ENCODE data around the gene SOCS6. TPM values are rescaled to one million over a fixed set of nuclear protein-coding genes. Genes with fewer than 3 reads are reported as not detected.

Gene SOCS6
- total and polyA plus RNA-seq, 10 donors: 1.3 to 11.5 (median 7.1) TPM

GRCh38 chr18:70373042-70373519 is 84.2 kb downstream of the SOCS6 start:
- WGBS, 5 donors: 57 to 79% (median 63%) methylated on average over 5 of the region's 5 CpGs
- intact Hi-C loops (cut with DNase I; ENCODE audit: low total_unique reads): no loop called here
- no peak for TF ChIP-seq CTCF (IDR thresholded peaks at IDR 0.05 in 8 of 11, conservative IDR thresholded peaks at IDR 0.05 in 3 of 11)
- TF ChIP-seq POLR2A (IDR thresholded peaks at IDR 0.05): no peak
- TF ChIP-seq POLR2AphosphoS5 (IDR thresholded peaks at IDR 0.05): no peak

GRCh38 chr18:70374154-70374553 is 85.3 kb downstream of the SOCS6 start:
- H3K9me3 ChIP-seq: no peaks in the 10 kb centered on the region
- 88 to 98% (median 93%) methylated on average over 2 of the region's 2 CpGs for WGBS, 5 donors
- peaks cover 0 to 6% (median 0%) of the 10 kb centered on the region in 7 donors for H3K27me3 ChIP-seq (replicated peaks in 1 of 7)
- no peak for DNase-seq
- H3K4me3 ChIP-seq: no peak overlapping the region
- intact Hi-C loops (cut with DNase I; ENCODE audit: low total_unique reads): no loop called here
- TF ChIP-seq POLR2A (IDR thresholded peaks at IDR 0.05): no peak
- no peak for TF ChIP-seq POLR2AphosphoS5 (IDR thresholded peaks at IDR 0.05)
- no peak for TF ChIP-seq CTCF (IDR thresholded peaks at IDR 0.05 in 8 of 11, conservative IDR thresholded peaks at IDR 0.05 in 3 of 11)
- H3K27ac ChIP-seq: no peak overlapping the region
- H3K4me1 ChIP-seq: no peaks in the 10 kb centered on the region
- H3K36me3 ChIP-seq: no peaks in the 10 kb centered on the region

More at GRCh38 chr18:70373042-70373519, 84.2 kb downstream of the SOCS6 start:
- Histone ChIP-seq H3K4me1 (no peaks in the 10 kb centered on the region), H3K4me3 (no peak overlapping the region), H3K9me3 (no peaks in the 10 kb centered on the region), H3K36me3 (no peaks in the 10 kb centered on the region), H3K27me3 (replicated peaks in 1 of 7) (peaks cover 0 to 6% (median 0%) of the 10 kb centered on the region in 7 donors), H3K27ac (no peak overlapping the region)
- DNase-seq: no peak

- 90 to 96% (median 92%) methylated on average over 15 of the region's 15 CpGs for WGBS, 5 donors
- no peaks in the 10 kb centered on the region for H3K9me3 ChIP-seq
- intact Hi-C loops (cut with DNase I; ENCODE audit: low total_unique reads): no loop called here
- TF ChIP-seq POLR2A (IDR thresholded peaks at IDR 0.05): no peak
- TF ChIP-seq CTCF (IDR thresholded peaks at IDR 0.05 in 8 of 11, conservative IDR thresholded peaks at IDR 0.05 in 3 of 11): no peak
- TF ChIP-seq POLR2AphosphoS5 (IDR thresholded peaks at IDR 0.05): no peak
- H3K4me1 ChIP-seq: no peaks in the 10 kb centered on the region
- DNase-seq: no peak
- H3K27ac ChIP-seq: no peak overlapping the region
- no peak overlapping the region for H3K4me3 ChIP-seq
- H3K27me3 ChIP-seq (replicated peaks in 1 of 7): peaks cover 0 to 2% (median 0%) of the 10 kb centered on the region in 7 donors
- H3K36me3 ChIP-seq: no peaks in the 10 kb centered on the region
Observed at GRCh38 chr18:70376137-70376913, 87.5 kb downstream of the SOCS6 start.

- peaks cover 0 to 5% (median 0%) of the 10 kb centered on the region in 7 donors for H3K27me3 ChIP-seq (replicated peaks in 1 of 7)
- no peaks in the 10 kb centered on the region for H3K36me3 ChIP-seq
- no peak for TF ChIP-seq POLR2AphosphoS5 (IDR thresholded peaks at IDR 0.05)
- H3K9me3 ChIP-seq: no peaks in the 10 kb centered on the region
- H3K4me1 ChIP-seq: no peaks in the 10 kb centered on the region
- 80 to 86% (median 83%) methylated on average over 4 of the region's 4 CpGs for WGBS, 5 donors
- intact Hi-C loops (cut with DNase I; ENCODE audit: low total_unique reads): no loop called here
- H3K4me3 ChIP-seq: no peak overlapping the region
- no peak overlapping the region for H3K27ac ChIP-seq
- no peak for DNase-seq
Observed at GRCh38 chr18:70376914-70377258, 88.0 kb downstream of the SOCS6 start.
